Hepatocyte (in vitro differentiated cells): Measurements from ENCODE around the gene FOXF2. TPM values are rescaled to one million over a fixed set of nuclear protein-coding genes. Genes with fewer than 3 reads are reported as not detected.

ENCODE experiments used
- DNase-seq: peaks from one replicate; pipeline ENCODE4 v3.0.0-alpha.2; 2016; ENCODE audit warnings: low spot score
- H2AFZ ChIP-seq: fragments of 200-600 bp; sonication (generic); 2 replicates; pipeline ENCODE4 v1.6.0; 2016; ENCODE audit warnings: antibody characterized with exemption, mild to moderate bottlenecking
- H3K27ac ChIP-seq: fragments of 200-600 bp; sonication (generic); 2 replicates; pipeline ENCODE4 v1.5.1; 2016; ENCODE audit warnings: mild to moderate bottlenecking
- H3K27me3 ChIP-seq: fragments of 200-600 bp; sonication (generic); 2 replicates; pipeline ENCODE4 v1.6.1; 2016
- H3K36me3 ChIP-seq: fragments of 200-600 bp; sonication (generic); replicated peaks from 2 replicates; pipeline ENCODE4 v1.5.1; 2016; ENCODE audit warnings: low read depth; ENCODE audit not compliant: insufficient read depth
- H3K4me1 ChIP-seq: fragments of 200-600 bp; sonication (generic); 2 replicates; pipeline ENCODE4 v1.5.1; 2016; ENCODE audit warnings: mild to moderate bottlenecking, moderate library complexity; ENCODE audit not compliant: insufficient read depth
- H3K4me2 ChIP-seq: fragments of 200-600 bp; sonication (generic); 2 replicates; pipeline ENCODE4 v1.6.0; 2016
- H3K4me3 ChIP-seq: fragments of 200-600 bp; sonication (generic); 2 replicates; pipeline ENCODE4 v1.5.1; 2016; ENCODE audit warnings: mild to moderate bottlenecking
- H3K79me2 ChIP-seq: fragments of 200-600 bp; sonication (generic); 2 replicates; pipeline ENCODE4 v1.6.0; 2017; ENCODE audit warnings: mild to moderate bottlenecking
- H3K9me2 ChIP-seq: fragments of 200-600 bp; sonication (generic); replicated peaks from 2 replicates; pipeline ENCODE4 v1.6.0; 2017; ENCODE audit warnings: mild to moderate bottlenecking; ENCODE audit not compliant: insufficient read depth
- H3K9me3 ChIP-seq: fragments of 200-600 bp; sonication (generic); 2 replicates; pipeline ENCODE4 v1.5.1; 2016; ENCODE audit warnings: low read depth, mild to moderate bottlenecking
- H4K20me1 ChIP-seq: fragments of 200-600 bp; sonication (generic); 2 replicates; pipeline ENCODE4 v1.6.0; 2016; ENCODE audit warnings: mild to moderate bottlenecking; ENCODE audit not compliant: insufficient read depth, poor library complexity, severe bottlenecking
- CTCF ChIP-seq: fragments of 200-600 bp; sonication (generic); IDR thresholded peaks from 2 replicates; pipeline ENCODE4 v1.5.1; 2016; ENCODE audit warnings: antibody characterized with exemption, mild to moderate bottlenecking; ENCODE audit not compliant: poor library complexity
- EZH2 ChIP-seq: fragments of 200-600 bp; sonication (generic); IDR thresholded peaks from 2 replicates; pipeline ENCODE4 v1.6.1; 2016; ENCODE audit warnings: antibody characterized with exemption, mild to moderate bottlenecking, borderline replicate concordance
- EZH2phosphoT487 ChIP-seq: fragments of 200-600 bp; sonication (generic); IDR thresholded peaks from one replicate; pipeline ENCODE4 v1.6.1; 2018; ENCODE audit warnings: antibody characterized with exemption, mild to moderate bottlenecking, low read depth, moderate library complexity; ENCODE audit not compliant: unreplicated experiment, severe bottlenecking
- WGBS: methylation state at CpG from one replicate; pipeline ENCODE4 v1.1.6; 2016; ENCODE audit warnings: low lambda C conversion rate; ENCODE audit errors: missing lambda C conversion rate; 5-methylcytosine and 5-hydroxymethylcytosine counted together
- polyA plus RNA-seq: library from polyadenylated mRNA; unstranded; fragments of >200 nt; fragmentation: Nextera tagmentation; extraction: Ambion mirVana; gene quantifications from 2 replicates; pipeline ENCODE4 v1.2.1, GENCODE V29; 2016
- total RNA-seq: library from RNA; depleted of rRNA; stranded (reverse); fragments of >200 nt; gene quantifications from 2 replicates; pipeline ENCODE4 v1.2.3, GENCODE V29; 2014

The FOXF2 gene
- total and polyA plus RNA-seq, 2 experiments from 2014 or later: 28.0 to 31.5 TPM

- WGBS: 93% methylated on average over 12 of the region's 12 CpGs
- Histone ChIP-seq H2AFZ (no peak overlapping the region), H3K9me2 (no peaks in the 10 kb centered on the region), H3K79me2 (no peaks in the 10 kb centered on the region), H3K4me1 (no peaks in the 10 kb centered on the region), H4K20me1 (no peaks in the 10 kb centered on the region), H3K4me3 (no peak overlapping the region), H3K36me3 (no peaks in the 10 kb centered on the region), H3K27ac (no peak overlapping the region), H3K27me3 (peaks cover 14% of the 10 kb centered on the region), H3K4me2 (no peak overlapping the region), H3K9me3 (no peaks in the 10 kb centered on the region)
- no peak for DNase-seq
- TF ChIP-seq EZH2 (no peak), EZH2phosphoT487 (no peak), CTCF (no peak)
Observed at GRCh38 chr6:1403851-1404712, 14.7 kb downstream of the FOXF2 start.

- no peak overlapping the region for H3K4me2 ChIP-seq
- peaks cover 8% of the 10 kb centered on the region for H3K27me3 ChIP-seq
- H3K9me2 ChIP-seq: no peaks in the 10 kb centered on the region
- 84% methylated on average over 4 of the region's 4 CpGs for WGBS
- no peaks in the 10 kb centered on the region for H3K4me1 ChIP-seq
- no peak for DNase-seq
- TF ChIP-seq CTCF (no peak), EZH2 (no peak)
- no peaks in the 10 kb centered on the region for H4K20me1 ChIP-seq
- no peak overlapping the region for H3K4me3 ChIP-seq
- no peaks in the 10 kb centered on the region for H3K79me2 ChIP-seq
- no peaks in the 10 kb centered on the region for H3K9me3 ChIP-seq
- no peak overlapping the region for H3K27ac ChIP-seq
- H3K36me3 ChIP-seq: no peaks in the 10 kb centered on the region
- H2AFZ ChIP-seq: no peak overlapping the region
Observed at GRCh38 chr6:1404713-1405098, 15.3 kb downstream of the FOXF2 start.

- no peaks in the 10 kb centered on the region for H3K4me1 ChIP-seq
- WGBS: 79% methylated on average over 6 of the region's 6 CpGs
- H3K27ac ChIP-seq: no peak overlapping the region
- H3K9me2 ChIP-seq: no peaks in the 10 kb centered on the region
- no peak overlapping the region for H3K4me2 ChIP-seq
- H4K20me1 ChIP-seq: no peaks in the 10 kb centered on the region
- peaks cover 4% of the 10 kb centered on the region for H3K27me3 ChIP-seq
- DNase-seq: no peak
- no peak overlapping the region for H3K4me3 ChIP-seq
- TF ChIP-seq CTCF (no peak), EZH2 (no peak), EZH2phosphoT487 (no peak)
- H2AFZ ChIP-seq: no peak overlapping the region
- H3K9me3 ChIP-seq: no peaks in the 10 kb centered on the region
- no peaks in the 10 kb centered on the region for H3K36me3 ChIP-seq
- H3K79me2 ChIP-seq: no peaks in the 10 kb centered on the region
Observed at GRCh38 chr6:1405221-1405620, 15.8 kb downstream of the FOXF2 start.
